NCI-H69 (cell line): ENCODE measurements around the gene ZNRF3.
"Not testable (repeated sequence)": the region's sequence is repeated elsewhere in the genome, so short reads cannot be mapped to it uniquely, and the experiment has no call there.

Experiments
- DNase-seq: peaks from one replicate; lab custom pipeline; 2025; lab: John Stamatoyannopoulos, UW

The ZNRF3 gene

DNA sequence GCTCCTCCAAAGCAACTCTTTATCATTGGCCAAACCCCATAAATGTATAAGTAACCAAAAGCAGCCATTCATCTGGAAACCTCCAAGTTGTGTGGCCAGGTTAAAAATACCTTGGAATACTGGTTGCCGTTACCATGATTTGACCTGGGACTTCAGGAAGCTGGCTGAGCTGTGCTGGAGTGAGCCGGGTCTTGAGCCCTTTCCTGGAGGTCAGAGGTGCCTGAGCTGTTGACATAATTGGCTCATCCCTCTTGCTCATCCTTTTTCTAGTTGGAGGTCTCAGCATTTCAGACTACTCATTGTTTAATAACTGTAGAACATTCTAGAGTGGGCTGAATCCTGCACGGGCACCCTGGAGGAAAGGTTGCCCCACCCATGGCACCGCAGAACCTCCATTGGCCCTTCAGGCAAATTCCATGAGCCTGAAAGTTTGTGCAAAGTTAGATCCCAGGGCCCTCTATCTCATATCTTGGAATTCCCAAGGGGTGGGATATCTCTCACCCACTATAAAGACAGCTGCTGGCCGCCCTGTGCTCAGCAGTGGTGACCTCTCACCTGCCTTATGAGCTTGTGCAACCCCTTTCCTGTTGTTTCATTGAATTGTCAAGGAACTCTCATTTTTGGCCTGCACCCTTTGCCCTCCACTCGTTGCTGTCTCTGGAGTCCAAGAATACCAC lies 101.2 kb downstream of the ZNRF3 start:
- DNase-seq, result no peak

DNA sequence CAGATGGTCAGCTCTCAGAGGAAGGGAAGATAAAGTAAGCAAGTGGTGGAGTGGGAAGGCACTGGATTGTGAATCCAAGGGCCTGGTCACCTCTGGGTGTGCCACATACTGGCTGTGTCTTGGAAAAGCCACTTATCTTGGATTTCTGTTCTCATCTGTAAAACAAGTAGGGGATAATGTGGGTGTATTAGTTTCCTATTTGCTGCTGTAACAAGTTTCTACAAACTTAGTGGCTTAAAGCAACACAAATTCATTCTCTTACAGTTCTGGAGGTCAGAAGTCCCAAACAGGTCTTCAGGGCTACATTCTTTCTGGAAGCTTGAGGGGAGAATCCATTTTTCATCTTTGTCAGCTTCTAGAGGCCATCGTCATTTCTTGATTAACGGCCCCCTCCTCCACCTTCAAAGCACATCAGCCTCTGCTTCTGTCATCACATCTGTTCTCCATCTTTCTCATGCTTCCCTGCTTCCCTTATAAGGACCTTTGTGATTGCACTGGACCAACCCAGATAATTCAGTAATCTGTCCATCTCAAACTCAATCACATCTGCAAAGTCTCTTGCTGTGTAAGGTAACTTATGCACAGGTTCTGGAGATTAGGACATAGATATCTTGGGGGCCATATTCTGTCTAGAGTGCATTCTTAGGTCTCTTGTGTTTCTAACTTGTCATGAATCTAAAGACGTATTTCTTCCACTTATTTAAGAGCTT lies 102.4 kb downstream of the ZNRF3 start:
- no peak for DNase-seq

DNA sequence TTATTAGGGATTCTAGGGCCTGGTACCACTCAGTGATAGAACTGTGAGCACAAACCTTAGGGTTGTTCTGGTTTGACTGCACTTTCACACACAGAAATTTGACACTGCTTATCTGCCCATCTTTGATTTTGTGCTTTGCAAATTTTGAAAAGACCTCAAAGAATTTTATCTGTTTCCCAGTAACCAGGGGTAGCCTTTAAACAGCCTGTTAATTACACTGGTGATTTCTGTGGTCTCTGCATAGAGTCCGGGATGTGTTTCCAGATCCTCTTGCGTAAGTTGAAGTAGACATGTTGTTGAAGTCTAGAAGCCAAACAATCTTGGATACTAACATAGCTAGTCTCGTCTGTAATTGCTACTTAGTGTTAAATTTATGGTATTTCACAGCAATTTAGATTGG lies 103.0 kb downstream of the ZNRF3 start:
- DNase-seq, result no peak

DNA sequence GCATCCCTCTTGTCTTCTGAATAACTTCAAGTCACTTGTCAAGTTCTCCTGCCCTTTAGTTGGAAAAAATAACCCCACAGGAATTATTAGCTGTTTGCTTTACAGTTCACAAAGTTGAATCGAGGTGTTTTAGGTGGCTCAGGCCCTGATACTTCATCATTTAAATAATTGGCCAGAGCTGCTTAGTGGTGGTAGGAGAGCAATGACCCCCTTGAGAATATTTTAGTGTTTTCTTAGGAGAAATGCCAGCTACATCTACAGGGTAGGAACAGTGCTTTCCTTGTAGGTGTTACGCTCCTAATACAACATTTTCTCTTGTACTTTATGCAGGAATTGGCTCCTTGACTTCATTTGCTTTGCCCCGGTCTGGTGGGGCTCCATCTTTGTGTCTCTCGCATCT lies 105.1 kb downstream of the ZNRF3 start:
- DNase-seq, result no peak

DNA sequence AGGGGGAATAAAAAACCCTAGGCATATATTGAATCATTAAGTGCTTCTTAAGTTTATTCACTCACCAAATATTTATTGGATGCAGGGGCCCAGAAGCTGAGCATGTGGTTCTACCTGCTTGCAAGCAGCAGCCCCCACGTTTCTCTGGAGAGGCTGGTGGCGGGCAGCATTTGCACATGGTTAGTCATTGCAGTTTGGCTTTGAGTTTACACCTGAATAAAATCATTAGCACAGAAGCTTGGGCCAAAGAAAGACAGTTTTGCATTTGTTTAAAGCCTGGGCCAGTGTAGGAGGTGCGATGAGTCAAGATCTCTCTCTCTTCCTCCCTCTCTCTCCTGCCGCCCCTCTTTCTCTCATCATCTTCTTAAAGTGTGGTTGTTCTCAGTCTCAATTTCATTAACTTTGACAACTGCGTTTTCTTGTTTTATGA lies 105.7 kb downstream of the ZNRF3 start:
- no peak for DNase-seq

DNA sequence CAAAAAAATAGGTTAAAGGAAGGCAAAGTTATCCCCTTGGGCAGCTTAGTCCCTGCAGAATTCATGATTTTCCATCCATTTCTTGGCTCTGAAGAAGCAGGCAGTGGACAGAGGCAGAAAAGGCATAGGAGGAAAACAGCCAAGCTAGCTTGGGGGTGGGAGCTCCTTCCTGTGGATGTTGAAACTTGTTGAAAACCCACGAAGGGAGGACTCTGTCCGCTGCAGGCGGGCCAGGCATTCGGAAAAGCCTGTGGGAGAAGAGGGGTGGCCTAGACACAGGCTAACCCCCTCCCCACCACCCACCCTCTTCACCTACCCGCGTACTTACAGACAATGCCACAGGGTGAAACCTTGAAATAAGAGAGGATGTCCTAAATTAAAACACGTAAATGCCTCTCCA lies 106.1 kb downstream of the ZNRF3 start:
- no peak for DNase-seq

DNA sequence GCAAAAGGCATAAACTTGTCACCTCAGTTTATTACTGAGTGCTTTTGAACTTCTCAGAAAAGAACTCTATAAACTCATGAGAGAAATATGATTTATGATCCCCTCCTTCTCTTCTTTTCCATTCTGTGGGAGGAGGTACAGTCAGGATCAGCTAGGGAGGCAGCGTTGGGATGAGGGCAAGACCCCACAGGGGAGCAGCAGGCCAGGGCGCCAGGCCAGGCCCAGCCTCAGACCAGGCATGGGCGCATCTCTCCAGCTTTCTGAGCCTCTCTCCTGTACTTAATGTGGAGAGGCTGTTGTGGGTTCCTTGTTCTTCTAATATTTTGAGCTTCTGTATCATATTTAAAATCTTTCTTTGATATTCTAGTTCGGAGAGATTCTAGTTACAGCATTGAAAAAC lies 106.5 kb downstream of the ZNRF3 start:
- DNase-seq, result no peak

DNA sequence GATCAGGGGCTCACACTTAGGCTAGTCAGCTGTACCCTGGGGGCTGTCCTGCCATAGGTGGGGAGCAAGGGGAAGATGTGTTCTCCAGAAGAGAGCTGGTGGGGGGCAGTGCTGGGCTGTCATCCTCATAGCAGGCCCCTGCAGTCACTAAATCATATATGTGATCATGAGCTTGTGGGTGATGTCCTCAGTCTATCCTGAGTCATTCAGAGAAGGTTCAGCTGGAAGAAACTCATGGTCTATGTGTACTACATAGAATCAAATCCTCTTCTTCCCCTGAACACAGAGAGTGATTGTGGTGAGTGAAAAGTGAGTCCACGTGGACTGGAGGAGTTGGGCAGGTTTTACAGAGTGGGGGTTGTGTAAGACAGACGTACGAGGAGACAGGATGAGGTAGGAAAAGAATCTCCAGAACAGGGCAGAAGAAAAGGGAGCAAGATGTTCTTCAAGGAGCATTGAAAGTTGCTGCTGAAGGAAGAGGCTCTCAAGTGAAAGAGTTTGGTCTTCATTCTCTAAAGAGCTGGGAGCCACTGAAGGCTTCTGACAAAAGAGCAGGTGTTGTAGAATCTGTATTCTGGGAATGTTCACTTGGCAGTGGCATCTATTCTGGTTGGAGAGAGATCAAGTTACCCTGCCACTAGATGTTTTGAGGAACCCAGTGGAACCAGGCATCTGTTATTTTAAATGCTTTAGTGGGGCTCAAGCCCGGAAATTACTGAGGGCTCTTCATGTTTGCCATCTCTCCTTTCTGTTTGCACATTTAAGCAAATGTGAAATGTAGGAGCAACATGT lies 109.4 kb downstream of the ZNRF3 start:
- no peak for DNase-seq

DNA sequence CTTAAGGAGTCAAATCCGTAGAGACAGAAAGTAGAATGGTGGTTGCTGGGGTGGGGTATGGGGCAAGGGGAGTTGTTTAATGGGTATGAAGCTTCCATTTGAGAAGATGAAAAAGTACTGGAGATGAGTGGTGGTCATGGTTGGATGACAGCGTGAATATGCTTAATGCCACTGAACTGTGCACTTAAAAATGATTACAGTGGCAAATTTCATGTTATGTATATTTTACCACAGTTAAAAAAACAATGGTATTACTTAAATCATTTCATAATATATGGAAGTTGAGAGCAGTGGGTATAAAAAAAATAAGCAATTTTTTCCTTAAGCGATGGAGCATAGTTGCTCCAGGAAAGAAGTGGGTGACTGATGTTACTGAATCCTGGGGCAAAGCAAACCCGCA lies 111.2 kb downstream of the ZNRF3 start:
- DNase-seq, result no peak

DNA sequence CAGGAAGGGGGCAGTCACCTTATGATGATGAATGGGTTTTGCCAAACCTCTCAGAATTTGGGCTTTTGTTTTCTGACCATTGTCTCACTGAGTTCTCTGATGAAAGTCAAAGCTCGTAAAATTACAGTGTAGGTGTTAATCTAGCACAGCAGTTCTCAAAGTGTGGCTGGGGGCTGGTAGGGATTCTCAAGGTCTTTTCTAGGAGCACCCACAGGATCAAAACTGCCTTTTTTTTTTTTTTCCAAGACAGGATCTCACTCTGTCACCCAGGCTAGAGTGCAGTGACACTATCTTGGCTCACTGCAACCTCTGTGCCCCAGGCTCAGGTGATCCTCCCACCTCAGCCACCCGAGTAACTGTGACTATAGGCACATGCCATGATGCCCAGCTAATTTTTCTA lies 112.2 kb downstream of the ZNRF3 start:
- no peak for DNase-seq

DNA sequence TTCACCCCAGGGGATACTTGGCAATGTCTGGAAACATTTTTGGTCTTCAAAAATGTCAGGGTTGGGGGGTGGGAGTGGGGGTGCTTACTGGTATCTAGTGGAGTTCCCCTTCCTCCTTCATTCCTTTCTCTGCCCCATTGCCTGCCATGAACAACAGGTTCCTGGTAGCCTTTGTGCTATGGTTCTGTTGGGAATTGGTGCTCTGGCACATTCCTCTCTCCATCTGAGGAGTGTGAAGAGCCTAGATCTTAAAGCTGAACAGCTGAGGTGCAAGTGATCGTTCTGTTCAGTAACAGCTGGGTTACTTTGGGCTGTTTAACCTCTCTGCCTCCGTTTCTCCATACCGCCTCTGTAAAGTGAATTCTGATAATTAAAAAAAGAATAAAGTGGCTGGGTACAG lies 114.0 kb downstream of the ZNRF3 start:
- DNase-seq, result no peak

DNA sequence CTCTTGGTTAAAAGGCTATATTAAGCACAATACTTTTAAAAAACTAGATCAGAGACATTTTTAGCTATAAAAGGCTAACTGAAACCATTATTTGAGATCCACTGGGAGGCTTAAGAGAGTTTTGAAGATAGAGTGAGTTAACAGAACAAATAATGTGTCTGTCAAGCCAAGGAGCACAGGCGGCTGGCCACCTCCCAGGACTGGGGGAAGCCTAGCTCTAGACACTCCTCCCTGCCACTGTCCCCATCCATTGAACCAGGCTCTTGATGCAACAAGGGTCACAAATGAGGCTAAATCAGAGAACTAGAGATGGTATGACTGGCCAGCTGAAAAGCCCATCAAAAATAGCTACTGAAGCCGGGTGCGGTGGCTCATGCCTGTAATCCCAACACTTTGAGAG lies 115.3 kb downstream of the ZNRF3 start:
- DNase-seq, result no peak

DNA sequence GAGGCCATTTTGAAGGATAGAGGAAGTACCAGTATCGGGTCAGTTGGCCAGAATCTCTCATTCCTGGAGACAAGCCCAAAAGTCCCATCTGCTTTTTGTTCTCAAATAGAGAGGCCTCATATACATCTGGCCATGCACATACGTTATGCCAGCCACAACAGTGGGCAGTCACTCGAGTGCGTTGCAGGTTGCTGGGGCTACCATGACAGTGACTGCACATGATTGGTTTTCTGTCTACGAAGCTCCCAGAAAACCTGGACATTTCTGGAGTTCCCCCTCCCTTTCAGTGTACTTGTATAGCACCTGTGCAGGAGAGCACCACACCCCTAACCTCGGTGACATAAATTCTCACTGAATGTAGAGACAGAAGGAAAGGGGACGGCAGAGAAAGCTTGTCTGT lies 116.1 kb downstream of the ZNRF3 start:
- peak; percentile 76 for DNase-seq

DNA sequence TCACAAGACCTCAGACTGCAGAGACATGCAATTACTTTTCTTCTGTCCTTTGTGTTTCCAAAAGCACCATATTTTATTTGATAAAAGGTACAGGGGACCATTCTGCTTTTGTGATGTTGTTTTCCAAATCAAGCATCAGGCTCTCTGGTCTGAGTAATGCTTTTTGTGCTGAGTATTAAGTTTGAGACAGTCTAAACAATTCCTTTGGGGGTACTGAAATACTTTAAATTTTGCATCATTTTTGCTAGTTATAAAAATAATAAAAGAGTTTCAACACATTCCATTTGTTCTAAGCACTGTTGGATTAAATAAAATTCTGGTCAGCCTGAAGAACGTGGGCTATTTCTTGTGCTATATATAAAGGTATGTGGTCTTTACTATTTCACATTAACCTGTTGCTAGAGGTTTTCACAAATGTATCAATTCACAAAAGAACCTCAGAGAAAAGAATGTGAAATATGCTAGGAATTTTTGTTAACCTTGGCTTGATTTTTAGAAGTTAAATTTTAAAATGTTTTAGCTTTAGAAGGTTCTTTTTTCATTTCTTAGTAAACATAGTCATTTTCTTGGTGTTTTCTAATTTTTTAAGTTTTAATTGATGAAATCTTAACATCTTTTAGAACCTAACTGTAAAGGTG lies 116.7 kb downstream of the ZNRF3 start:
- DNase-seq, result no peak

DNA sequence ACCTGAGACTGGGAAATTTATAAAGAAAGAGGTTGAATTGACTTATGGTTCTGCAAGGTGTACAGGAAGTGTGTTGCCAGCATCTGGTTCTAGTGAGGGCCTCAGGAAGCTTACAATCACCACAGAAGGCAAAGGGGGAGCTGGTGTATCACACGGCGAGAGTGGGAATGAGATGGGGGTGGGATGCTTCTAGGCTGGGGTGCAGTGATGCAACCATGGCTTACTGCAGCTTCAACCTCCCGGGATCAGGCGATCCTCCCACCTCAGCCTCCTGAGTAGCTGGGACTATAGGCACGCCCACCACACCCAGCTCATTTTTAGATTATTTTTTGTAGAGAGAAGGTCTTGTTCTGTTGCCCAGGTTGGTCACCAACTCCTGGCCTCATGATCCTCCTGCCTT lies 117.3 kb downstream of the ZNRF3 start:
- DNase-seq, result no peak

DNA sequence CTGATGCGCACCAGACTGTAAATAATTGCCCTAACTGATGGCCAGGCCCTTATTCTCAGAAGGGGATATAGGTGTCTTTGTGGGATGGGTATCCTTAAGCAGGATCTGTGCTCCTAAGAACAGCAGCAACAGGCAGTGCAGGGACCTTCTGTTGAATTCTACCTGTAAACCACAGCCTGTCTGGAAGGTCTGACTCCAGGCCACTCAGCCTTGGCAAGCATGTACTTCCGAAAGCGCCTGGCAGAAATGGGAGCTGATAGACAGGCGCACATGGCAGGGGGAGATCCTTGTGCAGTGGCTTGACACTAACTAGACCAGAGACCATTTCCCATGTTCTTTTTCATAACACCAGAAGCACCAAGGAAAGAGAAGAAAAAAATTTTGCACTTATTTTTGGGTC lies 119.2 kb downstream of the ZNRF3 start:
- peak; percentile 62 for DNase-seq

DNA sequence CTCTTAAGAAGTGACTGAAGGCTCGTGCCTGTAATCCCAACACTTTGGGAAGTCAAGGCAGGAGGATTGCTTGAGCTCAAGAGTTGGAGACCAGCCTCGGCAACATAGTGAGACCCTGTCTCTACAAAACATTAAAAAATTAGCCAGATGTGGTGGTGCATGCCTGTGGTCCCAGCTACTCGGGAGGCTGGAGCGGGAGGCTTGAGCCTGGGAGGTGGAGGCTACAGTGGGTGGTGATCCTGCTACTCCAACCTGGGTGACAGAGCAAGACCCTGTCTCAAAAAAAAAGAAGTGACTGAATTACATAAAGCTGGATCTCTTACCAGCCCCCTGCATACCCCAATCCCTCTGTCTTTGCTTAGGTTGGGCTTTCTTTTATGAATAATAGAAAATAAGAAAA lies 120.2 kb downstream of the ZNRF3 start:
- no peak for DNase-seq

DNA sequence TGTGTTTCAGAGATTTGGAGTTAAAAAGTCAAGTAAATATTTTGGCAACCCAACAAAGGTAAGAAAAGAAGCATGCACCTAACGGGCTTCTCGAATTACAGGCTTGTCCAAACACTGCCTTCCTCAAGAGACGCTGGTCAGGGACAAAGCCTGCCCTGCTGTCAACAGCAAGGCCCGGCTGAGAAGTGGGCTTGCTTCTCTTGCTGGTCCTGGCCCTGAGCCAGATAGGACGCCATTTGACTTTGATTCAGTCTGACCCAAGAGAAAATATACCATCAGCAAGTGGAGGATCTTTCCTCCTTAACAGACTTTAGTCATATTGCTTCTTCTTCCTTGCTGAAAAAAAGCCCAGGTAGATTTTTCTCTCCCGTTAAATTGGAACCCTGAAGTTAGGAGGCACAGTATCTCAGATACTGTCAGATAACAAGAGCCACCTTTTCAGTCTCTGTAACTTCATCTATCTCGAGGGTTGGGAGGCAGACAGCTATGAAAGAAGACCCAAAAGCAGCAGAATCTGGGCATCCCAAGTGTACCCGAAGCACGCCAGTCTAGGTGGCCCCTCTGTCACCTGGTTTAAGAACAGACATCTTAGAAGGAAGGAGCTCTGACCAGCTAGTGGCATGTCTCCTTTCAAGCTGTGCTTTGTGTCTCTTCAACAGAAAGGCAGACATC lies 120.7 kb downstream of the ZNRF3 start:
- peak; percentile 96 for DNase-seq

DNA sequence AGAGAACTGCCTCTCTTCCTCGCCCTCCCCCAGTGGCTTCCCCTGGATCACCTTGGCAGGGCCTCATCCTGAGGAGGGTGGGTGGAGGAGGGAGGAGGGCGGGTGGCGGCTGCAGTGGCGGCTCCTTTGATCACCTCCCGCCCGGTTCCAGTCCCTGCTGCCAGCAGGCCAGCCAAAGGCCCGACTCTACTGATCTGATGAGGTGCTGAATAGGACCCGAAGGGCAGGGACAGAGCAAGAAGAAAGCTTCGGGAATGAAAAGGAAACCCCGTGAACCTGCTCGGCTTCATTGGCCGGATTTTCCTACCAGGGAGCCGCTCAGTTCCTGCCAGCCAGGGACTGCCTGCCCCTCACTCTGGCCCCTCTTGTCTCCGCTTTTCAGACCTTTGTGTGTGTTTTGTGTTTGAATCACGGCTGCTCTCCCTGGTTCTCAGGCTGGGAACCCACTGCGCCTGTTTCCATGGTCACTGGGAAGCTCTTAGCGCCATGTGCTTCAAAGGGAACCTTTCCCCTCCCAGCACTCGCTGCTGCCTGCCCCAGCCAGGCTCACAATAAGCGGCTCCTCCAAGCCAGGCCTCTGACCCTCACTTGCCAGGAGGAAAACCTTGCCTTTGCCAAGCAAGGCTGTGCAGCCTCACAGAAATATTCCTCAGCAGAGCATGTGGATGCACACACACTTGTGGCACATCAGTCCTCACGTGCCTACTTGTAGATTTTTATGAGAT lies 121.4 kb downstream of the ZNRF3 start:
- peak; percentile 95 for DNase-seq

DNA sequence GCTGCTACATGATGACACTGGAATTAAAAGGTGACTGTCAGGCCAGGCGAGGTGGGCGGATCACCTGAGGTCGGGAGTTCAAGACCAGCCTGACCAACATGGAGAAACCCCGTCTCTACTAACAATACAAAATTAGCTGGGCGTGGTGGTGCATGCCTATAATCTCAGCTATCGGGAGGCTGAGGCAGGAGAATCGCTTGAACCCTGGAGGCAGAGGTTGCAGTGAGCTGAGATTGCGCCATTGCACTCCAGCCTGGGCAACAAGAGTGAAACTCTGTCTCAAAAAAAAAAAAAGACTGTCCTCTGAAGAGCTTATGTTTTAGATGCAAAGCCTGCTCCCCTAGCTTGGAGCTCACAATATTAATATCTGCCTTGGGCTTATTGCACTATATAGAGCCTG lies 122.4 kb downstream of the ZNRF3 start:
- DNase-seq, result not testable (repeated sequence)

DNA sequence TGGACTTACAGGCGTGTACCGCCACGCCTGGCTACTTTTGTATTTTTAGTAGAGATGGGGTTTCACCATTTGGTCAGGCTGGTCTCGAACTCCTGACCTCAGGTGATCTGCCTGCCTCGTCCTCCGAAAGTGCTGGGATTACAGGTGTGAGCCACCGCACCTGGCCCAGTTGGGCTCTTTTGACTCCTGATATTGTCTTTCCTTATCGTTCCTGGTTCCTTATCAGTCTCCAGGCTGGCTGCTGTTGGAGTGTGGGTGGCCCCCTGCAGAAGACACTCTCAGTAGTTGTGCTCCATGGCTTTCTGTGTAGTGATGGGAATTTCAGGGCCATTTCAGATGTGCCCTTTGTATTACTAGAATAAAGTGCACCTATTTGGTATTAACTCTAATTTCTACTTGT lies 123.0 kb downstream of the ZNRF3 start:
- DNase-seq, result no peak
